Epithelial cell of esophagus (primary cell): Measurements from ENCODE around the gene CERS4.
"Not testable (repeated sequence)": the region's sequence is repeated elsewhere in the genome, so short reads cannot be mapped to it uniquely, and the experiment has no call there.

Experiments
- DNase-seq: peaks from one replicate; pipeline ENCODE4 v3.0.0; 2010; ENCODE audit warnings: low read depth
- H3K4me3 ChIP-seq: 2 replicates; pipeline ENCODE4 v1.5.1; 2011; ENCODE audit warnings: mild to moderate bottlenecking, low read length, control low read depth
- TF ChIP-seq, protein P1 (sequence below): IDR thresholded peaks from 2 replicates; pipeline ENCODE4 v1.5.1; 2011; ENCODE audit warnings: low read depth, mild to moderate bottlenecking, low read length, control low read depth, inconsistent platforms; ENCODE audit not compliant: insufficient read depth; ENCODE audit errors: missing control alignments

CERS4 gene

DNA sequence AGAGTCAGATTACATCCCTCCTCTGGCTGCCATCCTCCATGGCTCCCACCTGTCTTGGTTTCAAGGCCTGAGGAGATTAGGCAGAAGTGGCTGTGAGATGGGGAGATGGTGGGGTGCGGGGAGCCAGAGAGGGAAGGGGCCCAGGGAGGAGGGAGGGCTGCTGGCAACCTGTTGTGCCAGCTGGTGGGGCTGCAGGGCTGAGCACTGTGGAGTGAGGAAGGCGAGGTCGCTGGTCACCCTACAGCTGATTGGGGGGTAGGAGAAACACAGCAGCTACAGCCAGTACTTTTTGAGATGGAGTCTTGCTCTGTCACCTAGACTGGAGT is 50.7 kb downstream of the CERS4 start:
- TF ChIP-seq, protein P1, sequence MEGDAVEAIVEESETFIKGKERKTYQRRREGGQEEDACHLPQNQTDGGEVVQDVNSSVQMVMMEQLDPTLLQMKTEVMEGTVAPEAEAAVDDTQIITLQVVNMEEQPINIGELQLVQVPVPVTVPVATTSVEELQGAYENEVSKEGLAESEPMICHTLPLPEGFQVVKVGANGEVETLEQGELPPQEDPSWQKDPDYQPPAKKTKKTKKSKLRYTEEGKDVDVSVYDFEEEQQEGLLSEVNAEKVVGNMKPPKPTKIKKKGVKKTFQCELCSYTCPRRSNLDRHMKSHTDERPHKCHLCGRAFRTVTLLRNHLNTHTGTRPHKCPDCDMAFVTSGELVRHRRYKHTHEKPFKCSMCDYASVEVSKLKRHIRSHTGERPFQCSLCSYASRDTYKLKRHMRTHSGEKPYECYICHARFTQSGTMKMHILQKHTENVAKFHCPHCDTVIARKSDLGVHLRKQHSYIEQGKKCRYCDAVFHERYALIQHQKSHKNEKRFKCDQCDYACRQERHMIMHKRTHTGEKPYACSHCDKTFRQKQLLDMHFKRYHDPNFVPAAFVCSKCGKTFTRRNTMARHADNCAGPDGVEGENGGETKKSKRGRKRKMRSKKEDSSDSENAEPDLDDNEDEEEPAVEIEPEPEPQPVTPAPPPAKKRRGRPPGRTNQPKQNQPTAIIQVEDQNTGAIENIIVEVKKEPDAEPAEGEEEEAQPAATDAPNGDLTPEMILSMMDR: no peak
- DNase-seq: no peak
- no peak overlapping the region for H3K4me3 ChIP-seq

DNA sequence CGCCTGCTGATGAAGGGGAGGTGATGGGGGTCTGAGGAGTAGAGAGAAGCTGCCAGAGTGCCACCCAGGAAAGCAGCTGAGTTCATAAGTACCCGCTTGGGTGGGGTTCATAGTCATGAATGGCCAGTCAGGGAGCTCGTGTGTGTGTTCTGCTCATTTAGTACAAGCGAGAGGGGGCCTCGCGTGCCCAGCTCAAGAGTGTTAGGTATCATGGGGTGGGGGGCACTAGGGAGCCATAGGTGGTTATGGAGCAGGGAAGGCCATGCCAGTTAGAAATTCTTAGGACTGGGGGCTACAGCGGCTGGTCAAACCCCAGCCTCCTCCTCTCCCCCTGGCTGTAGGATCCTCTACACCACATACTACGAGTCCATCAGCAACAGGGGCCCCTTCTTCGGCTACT is 52.2 kb downstream of the CERS4 start:
- DNase-seq: no peak
- H3K4me3 ChIP-seq: no peak overlapping the region
- TF ChIP-seq, protein P1: no peak

DNA sequence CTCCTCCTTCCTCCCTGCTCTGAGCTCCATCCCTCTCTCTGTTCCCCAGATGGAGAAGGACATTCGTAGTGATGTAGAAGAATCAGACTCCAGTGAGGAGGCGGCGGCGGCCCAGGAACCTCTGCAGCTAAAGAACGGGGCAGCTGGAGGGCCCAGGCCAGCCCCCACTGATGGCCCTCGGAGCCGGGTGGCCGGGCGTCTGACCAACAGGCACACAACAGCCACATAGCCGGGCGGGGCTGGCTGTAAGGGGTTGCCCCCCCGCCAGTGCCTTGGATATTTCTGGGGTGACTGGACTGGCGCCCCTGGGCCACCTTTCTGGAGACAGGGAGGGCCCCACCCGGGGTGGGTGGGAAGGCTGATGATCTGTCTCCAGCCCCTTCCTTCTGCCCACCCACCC is 52.7 kb downstream of the CERS4 start:
- TF ChIP-seq, protein P1: no peak
- H3K4me3 ChIP-seq: no peak overlapping the region
- DNase-seq: no peak

DNA sequence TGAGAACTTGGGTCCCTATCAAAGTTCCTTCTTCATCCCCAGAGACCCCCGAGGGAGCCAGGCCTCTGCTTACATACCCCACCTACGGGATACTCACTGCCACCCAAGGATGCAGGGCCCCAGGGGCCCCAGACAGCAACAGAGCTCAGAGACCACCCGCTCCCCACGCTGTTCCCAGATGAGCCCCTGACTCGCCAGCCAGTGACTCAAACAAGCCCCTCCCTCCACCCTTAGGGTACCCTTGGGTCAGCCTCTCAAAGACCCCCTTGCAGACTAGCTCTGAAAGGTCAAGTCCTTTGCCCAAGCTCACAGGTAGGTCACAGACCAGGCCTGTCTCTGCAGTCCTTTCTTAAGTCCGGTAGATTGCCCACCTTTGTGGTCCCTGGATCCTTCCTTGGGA is 53.3 kb downstream of the CERS4 start:
- DNase-seq: no peak
- no peak overlapping the region for H3K4me3 ChIP-seq
- TF ChIP-seq, protein P1: no peak

DNA sequence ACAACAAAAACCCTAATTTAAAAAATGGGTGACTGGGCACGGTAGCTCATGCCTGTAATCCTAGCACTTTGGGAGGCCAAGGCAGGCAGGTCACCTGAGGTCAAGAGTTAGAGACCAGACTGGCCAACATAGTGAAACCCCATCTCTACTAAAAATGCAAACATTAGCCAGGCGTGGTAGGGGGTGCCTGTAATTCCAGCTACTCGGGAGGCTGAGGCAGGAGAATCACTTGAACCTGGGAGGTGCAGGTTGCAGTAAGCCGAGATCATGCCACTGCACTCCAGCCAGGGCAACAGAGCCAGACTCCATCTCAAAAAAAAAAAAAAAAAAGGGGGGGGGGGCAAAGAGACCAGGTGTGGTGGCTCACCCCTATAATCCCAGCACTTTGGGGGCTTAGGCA is 55.1 kb downstream of the CERS4 start:
- not testable (repeated sequence) for H3K4me3 ChIP-seq, DNase-seq

DNA sequence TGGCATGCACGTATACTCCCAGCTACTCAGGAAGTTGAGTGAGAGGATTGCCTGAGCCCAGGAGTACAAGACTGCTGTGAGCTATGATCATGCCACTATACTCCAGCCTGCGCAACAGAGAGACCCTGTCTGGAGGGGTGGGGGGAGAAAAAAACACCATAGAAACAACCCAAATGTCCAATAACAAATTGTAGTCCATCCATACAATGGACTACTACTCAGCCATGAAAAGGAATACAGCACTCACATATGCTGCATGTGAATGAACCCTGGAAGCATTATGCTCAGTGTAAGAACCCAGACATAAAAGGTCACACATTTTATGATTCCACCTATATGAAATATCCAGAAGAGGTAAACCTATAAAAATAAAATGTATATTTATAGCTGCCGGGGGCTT is 56.7 kb downstream of the CERS4 start:
- TF ChIP-seq, protein P1: no peak
- DNase-seq: no peak

DNA sequence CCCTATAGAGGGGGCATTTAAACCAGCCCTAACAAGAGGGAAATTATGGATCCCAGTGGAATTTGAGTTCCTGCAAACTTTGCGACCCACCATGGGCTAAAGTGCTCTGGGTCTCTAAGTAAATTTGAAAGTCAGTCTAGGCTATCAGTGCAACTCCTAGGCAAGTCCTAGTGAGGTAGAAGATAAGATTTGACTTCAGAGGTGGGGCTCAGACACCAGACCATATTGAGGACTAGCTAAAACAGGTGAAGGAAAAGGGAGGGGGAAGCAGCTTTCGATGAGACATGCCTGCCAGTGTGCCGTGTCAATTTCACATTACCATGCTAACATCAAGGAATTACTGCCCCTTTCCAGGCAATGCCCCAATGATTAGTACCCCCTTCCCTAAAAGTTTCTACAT is 60.6 kb downstream of the CERS4 start:
- no peak for DNase-seq
- H3K4me3 ChIP-seq: no peak overlapping the region
- TF ChIP-seq, protein P1: no peak

More for the DNA sequence above, 56.7 kb downstream of the CERS4 start:
- no peak overlapping the region for H3K4me3 ChIP-seq

DNA sequence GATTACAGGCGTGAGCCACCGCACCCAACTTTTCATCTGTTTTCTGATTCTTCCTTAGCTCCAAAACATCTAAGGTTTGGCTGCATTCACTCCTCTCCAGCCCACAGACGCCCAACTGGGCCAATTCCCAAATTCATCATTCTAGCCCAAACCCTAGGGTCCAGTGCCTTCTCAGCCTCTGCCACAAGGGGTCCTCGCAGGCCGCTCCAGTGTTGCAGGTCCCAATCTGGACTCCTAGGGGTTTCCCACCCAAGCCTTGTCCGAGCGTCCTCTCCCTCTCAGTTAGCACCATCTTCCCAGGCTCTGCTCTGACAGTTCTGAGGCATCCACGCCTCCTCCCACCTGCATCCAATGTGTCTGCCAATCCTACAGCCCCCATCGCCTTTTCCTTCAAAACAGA is 67.3 kb downstream of the CERS4 start:
- not testable (repeated sequence) for DNase-seq, H3K4me3 ChIP-seq

DNA sequence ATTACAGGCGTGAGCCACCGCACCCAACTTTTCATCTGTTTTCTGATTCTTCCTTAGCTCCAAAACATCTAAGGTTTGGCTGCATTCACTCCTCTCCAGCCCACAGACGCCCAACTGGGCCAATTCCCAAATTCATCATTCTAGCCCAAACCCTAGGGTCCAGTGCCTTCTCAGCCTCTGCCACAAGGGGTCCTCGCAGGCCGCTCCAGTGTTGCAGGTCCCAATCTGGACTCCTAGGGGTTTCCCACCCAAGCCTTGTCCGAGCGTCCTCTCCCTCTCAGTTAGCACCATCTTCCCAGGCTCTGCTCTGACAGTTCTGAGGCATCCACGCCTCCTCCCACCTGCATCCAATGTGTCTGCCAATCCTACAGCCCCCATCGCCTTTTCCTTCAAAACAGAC is 82.2 kb downstream of the CERS4 start:
- H3K4me3 ChIP-seq, DNase-seq: not testable (repeated sequence)
